Peyer's patch (tissue), 4 donors: ENCODE measurements around the gene STPG3.

Source experiments
- POLR2A ChIP-seq, 2 donors: fragments of 450-650 bp; IDR thresholded peaks; one replicate each; pipeline ENCODE4 v1.5.1; 2017; ENCODE audit warnings: antibody characterized with exemption in 2 of 2, mild to moderate bottlenecking in 2 of 2, moderate library complexity in 2 of 2
- TF ChIP-seq, protein P1 (sequence below), 6 experiments: fragments of 450-650 bp in 4 of 6; fragments of 200-600 bp in 2 of 6; sonication (generic) in 1 of 6; IDR thresholded peaks; one replicate each; pipeline ENCODE4 v1.5.1; 2017 to 2019; ENCODE audit warnings: antibody characterized with exemption in 6 of 6, mild to moderate bottlenecking in 3 of 6, moderate library complexity in 1 of 6

DNA sequence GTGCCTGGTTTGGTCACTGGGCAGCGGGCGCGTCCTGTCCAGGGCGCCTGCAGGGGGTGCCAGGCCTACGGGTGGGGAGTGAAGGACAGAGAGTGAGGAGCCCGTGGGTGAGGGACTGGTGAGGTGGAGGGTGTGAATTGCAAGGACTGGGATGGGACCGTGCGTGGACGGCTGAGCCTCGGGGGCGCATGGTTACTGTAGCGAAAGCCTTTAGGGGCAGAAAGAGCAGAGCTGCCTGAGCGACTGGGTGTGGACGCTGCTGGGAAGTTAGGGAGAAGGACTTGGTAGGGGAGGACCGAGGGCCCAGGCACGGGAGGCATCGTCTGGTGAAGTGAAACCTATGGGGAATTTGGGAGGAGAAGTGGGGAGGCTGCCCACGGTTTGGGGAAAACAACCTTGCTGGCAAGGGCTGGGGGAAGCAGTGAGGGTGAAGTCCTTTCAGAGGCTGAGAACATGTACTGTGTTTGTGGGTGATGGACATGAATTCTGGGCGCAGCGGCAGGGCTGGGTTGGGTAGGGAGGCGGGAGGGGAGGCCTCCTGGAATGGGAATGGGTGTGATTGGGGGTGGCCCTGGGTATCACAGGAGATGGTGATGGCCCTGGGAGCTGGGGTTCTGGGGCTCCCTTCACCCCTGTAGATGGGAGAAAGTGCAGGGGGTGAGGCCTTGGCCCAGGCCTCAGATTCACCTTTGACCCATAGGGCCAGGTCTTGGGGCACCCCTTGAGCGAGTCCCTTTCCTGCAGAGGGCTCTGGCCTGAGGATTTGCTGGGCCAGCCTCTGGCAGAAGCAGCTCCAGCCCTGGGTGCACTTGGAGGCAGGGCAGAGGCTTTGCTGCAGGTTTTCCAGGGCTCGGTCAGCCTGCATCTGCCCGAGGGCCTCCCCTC lies 24.7 kb downstream of the STPG3 start:
- TF ChIP-seq, protein P1, sequence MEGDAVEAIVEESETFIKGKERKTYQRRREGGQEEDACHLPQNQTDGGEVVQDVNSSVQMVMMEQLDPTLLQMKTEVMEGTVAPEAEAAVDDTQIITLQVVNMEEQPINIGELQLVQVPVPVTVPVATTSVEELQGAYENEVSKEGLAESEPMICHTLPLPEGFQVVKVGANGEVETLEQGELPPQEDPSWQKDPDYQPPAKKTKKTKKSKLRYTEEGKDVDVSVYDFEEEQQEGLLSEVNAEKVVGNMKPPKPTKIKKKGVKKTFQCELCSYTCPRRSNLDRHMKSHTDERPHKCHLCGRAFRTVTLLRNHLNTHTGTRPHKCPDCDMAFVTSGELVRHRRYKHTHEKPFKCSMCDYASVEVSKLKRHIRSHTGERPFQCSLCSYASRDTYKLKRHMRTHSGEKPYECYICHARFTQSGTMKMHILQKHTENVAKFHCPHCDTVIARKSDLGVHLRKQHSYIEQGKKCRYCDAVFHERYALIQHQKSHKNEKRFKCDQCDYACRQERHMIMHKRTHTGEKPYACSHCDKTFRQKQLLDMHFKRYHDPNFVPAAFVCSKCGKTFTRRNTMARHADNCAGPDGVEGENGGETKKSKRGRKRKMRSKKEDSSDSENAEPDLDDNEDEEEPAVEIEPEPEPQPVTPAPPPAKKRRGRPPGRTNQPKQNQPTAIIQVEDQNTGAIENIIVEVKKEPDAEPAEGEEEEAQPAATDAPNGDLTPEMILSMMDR (IDR thresholded peaks at IDR 0.05) = no peak
- TF ChIP-seq POLR2A (IDR thresholded peaks at IDR 0.05) = no peak
